ENCODE data around the gene ANTXRL.
"Not testable (repeated sequence)": the region's sequence is repeated elsewhere in the genome, so short reads cannot be mapped to it uniquely, and the experiment has no call there.

ANTXRL gene

GRCh38 chr10:46375406-46375805 is 88.6 kb downstream of the ANTXRL start, which contains the start of gene ANXA8L1:
TSS of gene ANXA8L1 (plus strand) at chr10:46375776. CDS start at chr10:46375852, 76 bp downstream.
- DNase-seq = not testable (repeated sequence)

DNA sequence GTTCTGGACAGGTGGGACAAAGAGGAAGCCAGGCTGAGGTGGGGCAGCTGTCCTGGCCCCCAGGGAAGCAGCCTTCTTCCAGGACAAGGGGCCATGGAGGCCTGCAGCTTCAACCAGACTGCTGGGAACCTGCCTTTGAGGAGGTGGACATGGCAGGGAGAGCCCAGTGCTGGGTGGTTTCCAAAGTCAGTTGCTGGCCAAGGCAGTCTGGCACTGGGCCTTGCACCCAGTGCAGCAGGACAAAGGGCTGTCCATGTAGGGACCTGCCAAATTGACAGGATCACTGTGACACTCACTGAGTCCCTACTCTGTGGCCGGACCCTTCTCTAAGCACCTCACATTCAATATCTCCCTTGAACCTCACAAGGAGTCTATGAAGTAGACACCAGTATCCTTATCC is 90.2 kb downstream of the ANTXRL start:
- not testable (repeated sequence) for DNase-seq

DNA sequence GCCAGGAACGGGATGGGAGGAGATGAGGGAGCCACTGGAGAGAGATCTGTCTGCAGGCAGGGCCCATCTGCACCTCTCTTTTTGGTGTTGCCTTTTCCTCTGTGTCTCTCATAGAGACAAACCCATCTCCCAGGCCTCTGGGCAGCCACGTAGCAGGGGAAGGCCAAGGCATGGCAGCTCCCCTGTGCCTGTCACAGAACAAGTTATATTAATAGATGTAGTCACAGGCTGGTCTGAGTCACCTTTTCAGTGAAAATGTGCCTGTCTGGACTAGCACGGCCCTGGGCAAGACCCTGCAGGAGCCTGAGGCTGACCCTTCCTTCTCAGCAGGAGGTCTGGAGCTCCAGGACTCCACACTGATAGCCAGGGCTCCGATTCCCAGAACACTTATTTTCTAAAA is 90.9 kb downstream of the ANTXRL start:
- DNase-seq = not testable (repeated sequence)

DNA sequence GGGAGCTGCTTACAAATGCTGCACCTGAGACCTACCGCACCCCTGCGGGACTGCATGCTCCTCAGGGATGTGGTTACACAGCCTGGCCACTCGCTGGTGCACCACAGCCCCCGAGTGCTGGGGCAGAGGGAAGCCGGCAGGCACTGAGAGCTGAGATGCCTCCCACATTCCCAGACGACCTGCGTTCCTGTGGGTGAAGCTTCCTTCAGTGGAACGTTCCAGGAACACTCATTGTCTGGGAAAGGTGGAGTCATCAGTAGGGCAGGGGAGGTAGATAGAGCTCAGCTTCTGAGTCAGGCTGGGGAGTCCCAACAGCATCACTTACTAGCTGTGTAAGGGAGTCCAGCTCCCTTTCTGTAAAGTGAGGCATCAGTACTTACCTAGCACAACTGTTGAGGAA is 91.3 kb downstream of the ANTXRL start:
- not testable (repeated sequence) for DNase-seq

DNA sequence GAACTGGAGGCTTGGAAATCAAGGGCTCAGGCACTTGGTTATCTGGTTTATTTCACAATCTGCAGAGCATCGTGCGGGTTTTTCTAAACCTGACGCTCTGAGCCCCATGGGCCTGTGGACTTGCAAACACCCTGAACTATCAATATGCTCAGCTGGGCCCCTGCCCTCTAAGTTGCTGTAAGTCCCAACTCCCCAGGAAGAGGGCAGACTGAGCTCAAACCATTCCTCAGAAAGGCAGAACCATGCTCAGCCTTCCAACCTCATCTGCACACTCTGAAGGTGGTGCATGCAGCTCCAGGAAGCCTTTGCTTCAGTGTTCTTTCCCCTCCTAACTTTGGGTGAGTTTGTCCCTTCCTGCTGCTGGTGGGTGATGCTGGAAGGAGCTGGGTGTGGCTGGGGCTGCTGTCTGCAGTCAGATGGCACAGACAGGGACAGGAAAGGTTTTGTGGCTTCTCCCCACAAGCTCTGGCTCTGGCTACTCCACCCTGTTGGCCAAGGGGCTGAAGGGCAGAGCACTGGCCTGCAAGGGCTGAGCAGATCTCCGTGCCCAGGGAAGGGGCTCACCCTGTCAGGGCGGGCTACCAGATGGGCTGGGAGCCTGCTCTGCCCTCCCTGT is 92.5 kb downstream of the ANTXRL start:
- DNase-seq = not testable (repeated sequence)
